Measurements from ENCODE around the gene LPAR3.

DNA sequence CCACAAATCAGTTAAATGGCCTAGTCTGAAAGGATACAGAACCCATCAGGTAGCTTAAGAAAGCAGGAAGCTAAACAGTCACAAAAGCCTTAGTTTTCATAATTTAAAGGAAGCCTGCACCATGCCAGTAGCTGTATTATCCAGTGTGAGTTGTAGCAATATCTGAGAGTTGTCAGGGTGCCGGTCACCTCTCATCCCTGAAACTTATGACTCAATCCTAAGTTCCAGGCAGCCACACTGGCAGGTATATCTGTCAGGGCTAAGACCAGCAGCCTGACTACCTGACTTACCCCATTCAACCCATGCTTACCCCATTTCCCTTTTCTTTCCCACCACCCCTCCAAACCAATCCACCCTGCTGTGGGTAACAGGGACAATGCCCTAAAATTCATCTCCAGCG, 37.8 kb upstream of the LPAR3 start:
- TF ChIP-seq, protein P1, sequence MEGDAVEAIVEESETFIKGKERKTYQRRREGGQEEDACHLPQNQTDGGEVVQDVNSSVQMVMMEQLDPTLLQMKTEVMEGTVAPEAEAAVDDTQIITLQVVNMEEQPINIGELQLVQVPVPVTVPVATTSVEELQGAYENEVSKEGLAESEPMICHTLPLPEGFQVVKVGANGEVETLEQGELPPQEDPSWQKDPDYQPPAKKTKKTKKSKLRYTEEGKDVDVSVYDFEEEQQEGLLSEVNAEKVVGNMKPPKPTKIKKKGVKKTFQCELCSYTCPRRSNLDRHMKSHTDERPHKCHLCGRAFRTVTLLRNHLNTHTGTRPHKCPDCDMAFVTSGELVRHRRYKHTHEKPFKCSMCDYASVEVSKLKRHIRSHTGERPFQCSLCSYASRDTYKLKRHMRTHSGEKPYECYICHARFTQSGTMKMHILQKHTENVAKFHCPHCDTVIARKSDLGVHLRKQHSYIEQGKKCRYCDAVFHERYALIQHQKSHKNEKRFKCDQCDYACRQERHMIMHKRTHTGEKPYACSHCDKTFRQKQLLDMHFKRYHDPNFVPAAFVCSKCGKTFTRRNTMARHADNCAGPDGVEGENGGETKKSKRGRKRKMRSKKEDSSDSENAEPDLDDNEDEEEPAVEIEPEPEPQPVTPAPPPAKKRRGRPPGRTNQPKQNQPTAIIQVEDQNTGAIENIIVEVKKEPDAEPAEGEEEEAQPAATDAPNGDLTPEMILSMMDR (IDR thresholded peaks at IDR 0.05) = no peak
- no peak for TF ChIP-seq POLR2AphosphoS5 (IDR thresholded peaks at IDR 0.05; ENCODE audit: low read depth, low read length)
- TF ChIP-seq SMC3 (IDR thresholded peaks at IDR 0.05; ENCODE audit: low read depth, low read length) = no peak
- TF ChIP-seq, protein P2, sequence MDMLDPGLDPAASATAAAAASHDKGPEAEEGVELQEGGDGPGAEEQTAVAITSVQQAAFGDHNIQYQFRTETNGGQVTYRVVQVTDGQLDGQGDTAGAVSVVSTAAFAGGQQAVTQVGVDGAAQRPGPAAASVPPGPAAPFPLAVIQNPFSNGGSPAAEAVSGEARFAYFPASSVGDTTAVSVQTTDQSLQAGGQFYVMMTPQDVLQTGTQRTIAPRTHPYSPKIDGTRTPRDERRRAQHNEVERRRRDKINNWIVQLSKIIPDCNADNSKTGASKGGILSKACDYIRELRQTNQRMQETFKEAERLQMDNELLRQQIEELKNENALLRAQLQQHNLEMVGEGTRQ (IDR thresholded peaks at IDR 0.05; ENCODE audit: borderline replicate concordance, low read depth, low read length) = no peak
- TF ChIP-seq, protein P3, sequence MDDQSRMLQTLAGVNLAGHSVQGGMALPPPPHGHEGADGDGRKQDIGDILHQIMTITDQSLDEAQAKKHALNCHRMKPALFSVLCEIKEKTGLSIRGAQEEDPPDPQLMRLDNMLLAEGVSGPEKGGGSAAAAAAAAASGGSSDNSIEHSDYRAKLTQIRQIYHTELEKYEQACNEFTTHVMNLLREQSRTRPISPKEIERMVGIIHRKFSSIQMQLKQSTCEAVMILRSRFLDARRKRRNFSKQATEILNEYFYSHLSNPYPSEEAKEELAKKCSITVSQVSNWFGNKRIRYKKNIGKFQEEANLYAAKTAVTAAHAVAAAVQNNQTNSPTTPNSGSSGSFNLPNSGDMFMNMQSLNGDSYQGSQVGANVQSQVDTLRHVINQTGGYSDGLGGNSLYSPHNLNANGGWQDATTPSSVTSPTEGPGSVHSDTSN (IDR thresholded peaks at IDR 0.05) = no peak
- TF ChIP-seq TCF12 (IDR thresholded peaks at IDR 0.05) = no peak
- TF ChIP-seq EZH2phosphoT487 (IDR thresholded peaks at IDR 0.05; ENCODE audit: borderline replicate concordance, low read depth) = no peak
- TF ChIP-seq, protein P4, sequence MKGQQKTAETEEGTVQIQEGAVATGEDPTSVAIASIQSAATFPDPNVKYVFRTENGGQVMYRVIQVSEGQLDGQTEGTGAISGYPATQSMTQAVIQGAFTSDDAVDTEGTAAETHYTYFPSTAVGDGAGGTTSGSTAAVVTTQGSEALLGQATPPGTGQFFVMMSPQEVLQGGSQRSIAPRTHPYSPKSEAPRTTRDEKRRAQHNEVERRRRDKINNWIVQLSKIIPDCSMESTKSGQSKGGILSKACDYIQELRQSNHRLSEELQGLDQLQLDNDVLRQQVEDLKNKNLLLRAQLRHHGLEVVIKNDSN (IDR thresholded peaks at IDR 0.05; ENCODE audit: borderline replicate concordance, low read depth) = no peak
- no peak for TF ChIP-seq JUND (IDR thresholded peaks at IDR 0.05)
- no peak for TF ChIP-seq TAF1 (IDR thresholded peaks at IDR 0.05; ENCODE audit: borderline replicate concordance, low read depth, low read length)
- TF ChIP-seq ELF1 (IDR thresholded peaks at IDR 0.05) = no peak

Measured in SK-N-SH (cell line).